DND-41 (cell line): ENCODE data around the gene EMILIN2.

Experiments
- ATAC-seq: fragments of 200-7000 bp; cut with Tn5 transposase; 3 replicates; pipeline ENCODE4 v1.9.1; 2021; ENCODE audit warnings: low read depth; ENCODE audit not compliant: insufficient read depth
- DNase-seq: peaks from one replicate; pipeline ENCODE4 v3.0.0-alpha.2; 2020
- H2AFZ ChIP-seq: 2 replicates; pipeline ENCODE4 v1.6.0; 2012; ENCODE audit warnings: low read depth, low read length
- H3K27ac ChIP-seq: 2 replicates; pipeline ENCODE4 v1.5.1; 2012; ENCODE audit warnings: low read length, inconsistent platforms
- H3K27me3 ChIP-seq: fragments of 200-600 bp; sonication (generic); 2 replicates; pipeline ENCODE4 v1.6.0; 2012; ENCODE audit warnings: low read length, mild to moderate bottlenecking, inconsistent platforms; ENCODE audit not compliant: insufficient read depth, poor library complexity
- H3K36me3 ChIP-seq: 2 replicates; pipeline ENCODE4 v1.5.1; 2012; ENCODE audit warnings: low read length, inconsistent platforms; ENCODE audit not compliant: insufficient read depth
- H3K4me1 ChIP-seq: 2 replicates; pipeline ENCODE4 v1.5.1; 2012; ENCODE audit warnings: mild to moderate bottlenecking, low read length; ENCODE audit not compliant: insufficient read depth
- H3K4me2 ChIP-seq: 2 replicates; pipeline ENCODE4 v1.6.0; 2012; ENCODE audit warnings: mild to moderate bottlenecking, moderate library complexity, low read length, inconsistent platforms; ENCODE audit not compliant: insufficient read depth
- H3K4me3 ChIP-seq, 2 experiments: fragments of 200-600 bp in 1 of 2; shearing (Covaris generic) in 1 of 2; 2 replicates each; pipeline ENCODE4 v1.5.1; 2012 to 2016; ENCODE audit warnings: inconsistent platforms in 2 of 2, low read length in 2 of 2, mild to moderate bottlenecking in 2 of 2, low read depth in 1 of 2, moderate library complexity in 1 of 2
- H3K79me2 ChIP-seq: 2 replicates; pipeline ENCODE4 v1.6.0; 2012; ENCODE audit warnings: low read length, inconsistent platforms; ENCODE audit not compliant: insufficient read depth
- H3K9ac ChIP-seq: 2 replicates; pipeline ENCODE4 v1.6.0; 2012; ENCODE audit warnings: low read depth, mild to moderate bottlenecking, inconsistent platforms, low read length, moderate library complexity
- H3K9me3 ChIP-seq: 2 replicates; pipeline ENCODE4 v1.5.1; 2012; ENCODE audit warnings: low read length, moderate library complexity, mild to moderate bottlenecking, inconsistent platforms; ENCODE audit not compliant: insufficient read depth, severe bottlenecking
- H4K20me1 ChIP-seq: 2 replicates; pipeline ENCODE4 v1.6.0; 2012; ENCODE audit warnings: low read length; ENCODE audit not compliant: insufficient read depth
- EZH2 ChIP-seq: IDR thresholded peaks from 3 replicates; pipeline ENCODE4 v1.6.1; 2012; ENCODE audit warnings: borderline replicate concordance, low read depth, mild to moderate bottlenecking, moderate library complexity, low read length, inconsistent platforms; ENCODE audit not compliant: severe bottlenecking
- TF ChIP-seq, protein P1 (sequence below): IDR thresholded peaks from 2 replicates; pipeline ENCODE4 v1.5.1; 2012; ENCODE audit warnings: borderline replicate concordance, low read length, moderate library complexity, mild to moderate bottlenecking; ENCODE audit not compliant: poor library complexity, severe bottlenecking; ENCODE audit errors: extremely low read depth

Gene EMILIN2

DNA sequence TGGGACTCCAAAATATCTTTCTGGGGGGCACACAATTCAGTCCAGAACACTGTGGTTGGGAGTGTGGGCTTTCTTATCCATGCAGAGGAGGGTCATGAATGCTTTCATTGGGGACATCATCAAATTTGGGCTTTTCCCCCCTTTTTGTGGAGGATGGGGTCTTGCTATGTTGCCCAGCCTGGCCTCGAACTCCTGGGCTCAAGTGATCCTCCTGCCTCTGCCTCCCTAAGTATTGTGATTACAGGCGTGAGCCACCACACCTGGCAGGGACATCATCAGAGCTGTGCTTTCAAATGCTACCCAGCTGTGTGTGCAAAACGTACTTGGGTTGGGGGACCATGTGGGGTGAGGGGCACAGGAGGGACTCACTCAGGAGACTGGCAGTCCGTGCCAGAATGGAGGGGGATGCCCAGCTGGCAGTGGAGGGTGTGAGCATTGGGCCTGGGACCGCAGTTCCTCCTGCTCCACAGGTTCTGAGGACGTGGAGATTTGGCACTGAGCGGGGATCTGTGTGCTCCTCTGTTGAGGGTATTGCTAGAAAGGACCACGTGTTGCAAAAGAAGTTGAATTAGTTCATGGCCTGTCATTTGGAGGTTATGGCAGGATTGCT lies 24.4 kb downstream of the EMILIN2 start:
- Histone ChIP-seq H3K4me2 (no peak overlapping the region), H3K79me2 (no peaks in the 10 kb centered on the region), H3K9me3 (no peaks in the 10 kb centered on the region), H4K20me1 (no peaks in the 10 kb centered on the region), H3K27me3 (no peaks in the 10 kb centered on the region), H3K4me3 (no peak overlapping the region), H3K27ac (no peak overlapping the region), H2AFZ (no peak overlapping the region), H3K36me3 (no peaks in the 10 kb centered on the region), H3K4me1 (no peaks in the 10 kb centered on the region), H3K9ac (no peak overlapping the region)
- TF ChIP-seq EZH2, result no peak
- TF ChIP-seq, protein P1, sequence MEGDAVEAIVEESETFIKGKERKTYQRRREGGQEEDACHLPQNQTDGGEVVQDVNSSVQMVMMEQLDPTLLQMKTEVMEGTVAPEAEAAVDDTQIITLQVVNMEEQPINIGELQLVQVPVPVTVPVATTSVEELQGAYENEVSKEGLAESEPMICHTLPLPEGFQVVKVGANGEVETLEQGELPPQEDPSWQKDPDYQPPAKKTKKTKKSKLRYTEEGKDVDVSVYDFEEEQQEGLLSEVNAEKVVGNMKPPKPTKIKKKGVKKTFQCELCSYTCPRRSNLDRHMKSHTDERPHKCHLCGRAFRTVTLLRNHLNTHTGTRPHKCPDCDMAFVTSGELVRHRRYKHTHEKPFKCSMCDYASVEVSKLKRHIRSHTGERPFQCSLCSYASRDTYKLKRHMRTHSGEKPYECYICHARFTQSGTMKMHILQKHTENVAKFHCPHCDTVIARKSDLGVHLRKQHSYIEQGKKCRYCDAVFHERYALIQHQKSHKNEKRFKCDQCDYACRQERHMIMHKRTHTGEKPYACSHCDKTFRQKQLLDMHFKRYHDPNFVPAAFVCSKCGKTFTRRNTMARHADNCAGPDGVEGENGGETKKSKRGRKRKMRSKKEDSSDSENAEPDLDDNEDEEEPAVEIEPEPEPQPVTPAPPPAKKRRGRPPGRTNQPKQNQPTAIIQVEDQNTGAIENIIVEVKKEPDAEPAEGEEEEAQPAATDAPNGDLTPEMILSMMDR, result no peak
- DNase-seq (no peak), ATAC-seq (no peak)

DNA sequence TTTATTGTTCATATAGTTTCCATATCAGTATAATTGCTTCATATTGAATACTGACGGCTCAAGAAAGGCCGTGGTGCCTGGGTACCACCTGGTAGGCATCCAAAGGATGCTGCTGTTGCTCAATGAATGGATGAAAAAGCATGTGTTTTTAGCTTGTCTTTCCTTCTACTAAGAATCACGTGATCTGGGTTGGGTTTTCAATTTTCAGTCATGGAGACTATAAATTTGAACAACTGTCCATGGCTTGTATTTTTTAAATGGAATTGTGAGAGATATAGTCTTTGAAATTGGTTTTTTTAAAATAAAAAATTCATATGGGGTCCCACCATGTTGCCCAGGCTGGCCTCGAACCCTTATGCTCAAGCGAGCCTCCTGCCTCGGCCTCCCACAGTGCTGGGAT lies 25.3 kb downstream of the EMILIN2 start:
- DNase-seq (no peak), ATAC-seq (no peak)
- no peak overlapping the region for H3K9ac ChIP-seq
- TF ChIP-seq, protein P1, result no peak
- no peak for TF ChIP-seq EZH2
- H3K9me3 ChIP-seq, result no peaks in the 10 kb centered on the region
- H3K27me3 ChIP-seq, result no peaks in the 10 kb centered on the region
- no peak overlapping the region for H2AFZ ChIP-seq
- no peaks in the 10 kb centered on the region for H4K20me1 ChIP-seq
- H3K4me2 ChIP-seq, result no peak overlapping the region
- no peaks in the 10 kb centered on the region for H3K36me3 ChIP-seq
- H3K79me2 ChIP-seq, result no peaks in the 10 kb centered on the region
- no peak overlapping the region for H3K27ac ChIP-seq
- H3K4me3 ChIP-seq, result no peak overlapping the region
- H3K4me1 ChIP-seq, result no peaks in the 10 kb centered on the region

DNA sequence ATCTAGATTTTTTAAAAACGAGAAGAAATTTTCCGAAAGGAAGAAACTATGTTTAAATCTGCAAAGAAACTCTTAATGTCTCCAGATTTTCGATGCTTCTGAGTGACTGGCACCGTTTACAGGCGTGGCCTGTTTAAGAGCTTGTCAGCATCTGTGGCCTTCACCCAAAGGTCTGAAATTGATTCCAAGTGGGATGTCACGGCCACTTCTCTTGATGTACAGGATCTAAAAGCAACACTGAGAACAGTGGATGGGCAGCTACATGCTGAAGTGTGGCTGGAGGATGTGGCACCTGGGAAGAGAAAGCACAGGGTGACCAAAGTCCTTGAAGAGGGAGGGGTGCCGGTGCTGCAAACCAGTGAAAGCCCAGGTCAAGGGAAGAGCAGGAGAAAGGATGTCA lies 28.0 kb downstream of the EMILIN2 start:
- DNase-seq (no peak), ATAC-seq (no peak)
- H3K4me2 ChIP-seq, result no peak overlapping the region
- H3K27ac ChIP-seq, result no peak overlapping the region
- no peaks in the 10 kb centered on the region for H3K79me2 ChIP-seq
- no peaks in the 10 kb centered on the region for H4K20me1 ChIP-seq
- TF ChIP-seq EZH2, result no peak
- TF ChIP-seq, protein P1, result no peak
- no peaks in the 10 kb centered on the region for H3K36me3 ChIP-seq
- H3K4me3 ChIP-seq, result no peak overlapping the region
- no peak overlapping the region for H3K9ac ChIP-seq
- no peak overlapping the region for H2AFZ ChIP-seq
- H3K27me3 ChIP-seq, result no peaks in the 10 kb centered on the region
- no peaks in the 10 kb centered on the region for H3K9me3 ChIP-seq
- H3K4me1 ChIP-seq, result no peaks in the 10 kb centered on the region
